GM23338 (cell line): ENCODE data around the gene GET3. TPM values are rescaled to one million over a fixed set of nuclear protein-coding genes. Genes with fewer than 3 reads are reported as not detected.

ENCODE experiments used
- ATAC-seq: fragments of 200-7000 bp; cut with Tn5 transposase; 3 replicates; pipeline ENCODE4 v1.9.1; 2020
- DNase-seq: peaks from one replicate; pipeline ENCODE4 v3.0.0-alpha.2; 2015; ENCODE audit warnings: low spot score
- H2AFZ ChIP-seq: fragments of 200-600 bp; sonication (generic); 2 replicates; pipeline ENCODE4 v1.8.0; 2016; ENCODE audit warnings: antibody characterized with exemption, mild to moderate bottlenecking, moderate library complexity
- H3F3A ChIP-seq: fragments of 200-600 bp; sonication (generic); replicated peaks from 2 replicates; pipeline ENCODE4 v1.8.0; 2017; ENCODE audit warnings: antibody characterized with exemption, mixed run types, low read depth
- H3K27ac ChIP-seq: fragments of 200-600 bp; sonication (generic); 2 replicates; pipeline ENCODE4 v1.6.1; 2016; ENCODE audit warnings: low read depth
- H3K27me3 ChIP-seq: fragments of 200-600 bp; sonication (generic); 2 replicates; pipeline ENCODE4 v1.8.0; 2016; ENCODE audit warnings: mild to moderate bottlenecking, mixed run types, moderate library complexity; ENCODE audit not compliant: insufficient read depth
- H3K36me3 ChIP-seq: fragments of 200-600 bp; sonication (generic); 2 replicates; pipeline ENCODE4 v1.8.0; 2016; ENCODE audit warnings: mild to moderate bottlenecking; ENCODE audit not compliant: insufficient read depth
- H3K4me1 ChIP-seq: fragments of 200-600 bp; sonication (generic); 2 replicates; pipeline ENCODE4 v1.8.0; 2016; ENCODE audit warnings: mild to moderate bottlenecking, moderate library complexity; ENCODE audit not compliant: insufficient read depth
- H3K4me2 ChIP-seq: fragments of 200-600 bp; sonication (generic); 2 replicates; pipeline ENCODE4 v1.7.1; 2017; ENCODE audit warnings: mixed run types
- H3K4me3 ChIP-seq: fragments of 200-600 bp; sonication (generic); 2 replicates; pipeline ENCODE4 v1.6.1; 2016; ENCODE audit warnings: mixed run types
- H3K79me2 ChIP-seq: fragments of 200-600 bp; sonication (generic); replicated peaks from 2 replicates; pipeline ENCODE4 v1.8.0; 2017; ENCODE audit warnings: mild to moderate bottlenecking; ENCODE audit not compliant: insufficient read depth
- H3K9me2 ChIP-seq: fragments of 200-600 bp; sonication (generic); 2 replicates; pipeline ENCODE4 v1.8.0; 2017; ENCODE audit not compliant: insufficient read depth
- H4K20me1 ChIP-seq: fragments of 200-600 bp; sonication (generic); replicated peaks from 2 replicates; pipeline ENCODE4 v1.8.0; 2017; ENCODE audit warnings: mild to moderate bottlenecking; ENCODE audit not compliant: insufficient read depth
- H3K27ac Mint-ChIP-seq: 2 replicates; pipeline ENCODE4 v1.8.0; 2020; ENCODE audit warnings: inconsistent platforms, mild to moderate bottlenecking, moderate library complexity, mixed read lengths
- H3K27me3 Mint-ChIP-seq: 3 replicates; pipeline ENCODE4 v1.8.0; 2022; ENCODE audit warnings: low read depth, mild to moderate bottlenecking, moderate library complexity, mixed read lengths, inconsistent platforms; ENCODE audit not compliant: insufficient read depth, poor library complexity
- H3K36me3 Mint-ChIP-seq: 3 replicates; pipeline ENCODE4 v1.8.0; 2021; ENCODE audit warnings: low read depth, mild to moderate bottlenecking, inconsistent platforms, moderate library complexity, mixed read lengths
- H3K4me1 Mint-ChIP-seq: 3 replicates; pipeline ENCODE4 v1.8.0; 2020; ENCODE audit warnings: mild to moderate bottlenecking, inconsistent platforms, mixed read lengths
- H3K4me3 Mint-ChIP-seq: 3 replicates; pipeline ENCODE4 v1.8.0; 2021; ENCODE audit warnings: moderate library complexity, mild to moderate bottlenecking, inconsistent platforms, mixed read lengths
- H3K9me3 Mint-ChIP-seq: 3 replicates; pipeline ENCODE4 v1.8.0; 2020; ENCODE audit warnings: moderate library complexity, mild to moderate bottlenecking, inconsistent platforms, mixed read lengths
- CREB1 ChIP-seq: fragments of 250-450 bp; sonication (Bioruptor Pico); IDR thresholded peaks from 2 replicates; pipeline ENCODE4 v1.5.0; 2020; ENCODE audit warnings: low read depth, mild to moderate bottlenecking, moderate library complexity
- CTCF ChIP-seq, 2 experiments: fragments of 200-600 bp in 1 of 2; sonication (generic) in 1 of 2; conservative IDR thresholded peaks; 2 replicates each; pipeline versions ENCODE4 v1.5.1 to v1.6.1; 2016 to 2017; ENCODE audit warnings: antibody characterized with exemption in 2 of 2, low read depth in 2 of 2, mild to moderate bottlenecking in 2 of 2, moderate library complexity in 1 of 2
- ETS1 ChIP-seq: IDR thresholded peaks from 2 replicates; pipeline ENCODE4 v1.6.1; 2016; ENCODE audit warnings: antibody characterized with exemption
- EZH2 ChIP-seq: fragments of 200-600 bp; sonication (generic); IDR thresholded peaks from one replicate; pipeline ENCODE4 v1.8.0; 2017; ENCODE audit warnings: antibody characterized with exemption, mild to moderate bottlenecking, low read depth; ENCODE audit not compliant: unreplicated experiment
- EZH2phosphoT487 ChIP-seq: fragments of 200-600 bp; sonication (generic); IDR thresholded peaks from one replicate; pipeline ENCODE4 v1.8.1; 2018; ENCODE audit warnings: antibody characterized with exemption; ENCODE audit not compliant: unreplicated experiment
- JUNB ChIP-seq: IDR thresholded peaks from one replicate; pipeline ENCODE4 v1.6.1; 2016; ENCODE audit warnings: antibody characterized with exemption; ENCODE audit not compliant: unreplicated experiment
- NANOG ChIP-seq: IDR thresholded peaks from 2 replicates; pipeline ENCODE4 v1.6.1; 2016; ENCODE audit warnings: antibody characterized with exemption, borderline replicate concordance
- POLR2AphosphoS5 ChIP-seq: IDR thresholded peaks from 2 replicates; pipeline ENCODE4 v1.6.1; 2016; ENCODE audit warnings: antibody characterized with exemption, low read depth
- REST ChIP-seq: IDR thresholded peaks from one replicate; pipeline ENCODE4 v1.6.1; 2018; ENCODE audit warnings: antibody characterized with exemption; ENCODE audit not compliant: unreplicated experiment
- STAT1 ChIP-seq: IDR thresholded peaks from one replicate; pipeline ENCODE4 v1.6.1; 2016; ENCODE audit warnings: antibody characterized with exemption; ENCODE audit not compliant: unreplicated experiment
- ZNF114 ChIP-seq: fragments of 250-450 bp; sonication (Bioruptor Pico); IDR thresholded peaks from 2 replicates; pipeline ENCODE4 v1.5.0; 2020; ENCODE audit warnings: mild to moderate bottlenecking, moderate library complexity
- ZNF331 ChIP-seq: fragments of 250-450 bp; sonication (Bioruptor Pico); IDR thresholded peaks from 2 replicates; pipeline ENCODE4 v1.5.0; 2020; ENCODE audit warnings: low read depth, mild to moderate bottlenecking, moderate library complexity
- polyA plus RNA-seq: library from polyadenylated mRNA; unstranded; fragments of >200 nt; fragmentation: Nextera tagmentation; extraction: Ambion mirVana; gene quantifications from 2 replicates; pipeline ENCODE4 v1.2.1, GENCODE V29; 2016
- total RNA-seq: library from RNA; depleted of rRNA; stranded (reverse); fragments of >200 nt; shearing (Covaris generic); gene quantifications from 2 replicates; pipeline ENCODE4 v1.2.3, GENCODE V29; 2014

GET3 gene
- total and polyA plus RNA-seq, 2 experiments from 2014 or later, result 90.4 to 109 TPM

- Mint-ChIP-seq H3K4me1 (no peaks in the 10 kb centered on the region; the same call in 2 of the 3 replicates), H3K9me3 (peaks cover 4% of the 10 kb centered on the region; the same call in 1 of the 3 replicates), H3K36me3 (peaks cover 85% of the 10 kb centered on the region), H3K27ac (no peak overlapping the region), H3K4me3 (no peak overlapping the region), H3K27me3 (peaks cover 5% of the 10 kb centered on the region)
- DNase-seq (no peak), ATAC-seq (no peak)
- Histone ChIP-seq H3K27ac (no peak overlapping the region), H3K36me3 (peaks cover 49% of the 10 kb centered on the region), H3K9me2 (no peaks in the 10 kb centered on the region), H3K4me1 (peaks cover 2% of the 10 kb centered on the region; the same call in 1 of the 2 replicates), H3F3A (peaks cover 55% of the 10 kb centered on the region), H2AFZ (no peak overlapping the region), H3K27me3 (no peaks in the 10 kb centered on the region), H3K4me2 (no peak overlapping the region), H4K20me1 (peaks cover 45% of the 10 kb centered on the region), H3K4me3 (no peak overlapping the region), H3K79me2 (peaks cover 44% of the 10 kb centered on the region)
- no peak for TF ChIP-seq EZH2
- TF ChIP-seq ZNF114 (CRISPR knock-in tag), result no peak
- no peak for TF ChIP-seq ETS1
- TF ChIP-seq REST, result no peak
- no peak for TF ChIP-seq POLR2AphosphoS5
- TF ChIP-seq EZH2phosphoT487, result no peak
- no peak for TF ChIP-seq CTCF (conservative IDR thresholded peaks at IDR 0.05; ENCODE audit: low read depth in 2 of 2)
- TF ChIP-seq JUNB, result no peak
- no peak for TF ChIP-seq STAT1
- no peak for TF ChIP-seq CREB1
- no peak for TF ChIP-seq NANOG
- no peak for TF ChIP-seq ZNF331
These were observed 22.2 kb upstream of the GET3 start for GRCh38 chr19:12715102-12715501.
